IMR-90 (cell line): ENCODE measurements around the gene CDH13. TPM values are rescaled to one million over a fixed set of nuclear protein-coding genes. Genes with fewer than 3 reads are reported as not detected.

ENCODE experiments used
- ATAC-seq: fragments of 200-7000 bp; cut with Tn5 transposase; 2 replicates; pipeline ENCODE4 v1.9.1; 2020; ENCODE audit warnings: low read depth, mild to moderate bottlenecking, moderate library complexity
- BruUV-seq: library from RNA; stranded (reverse); fragments of 400-500 nt; replicated peaks from 2 replicates; lab custom pipeline; 2021; lab: Mats Ljungman, UMichigan
- CTCF ChIA-PET: fragments of 300-600 bp; formaldehyde crosslinking; extraction: SDS; loops from one replicate; lab custom pipeline; 2021; ENCODE audit warnings: antibody characterized with exemption; lab: Yijun Ruan, JAX
- POLR2A ChIA-PET: fragments of 300-600 bp; sonication (Branson Sonifier 250); formaldehyde crosslinking; loops from one replicate; lab custom pipeline; 2022; ENCODE audit warnings: antibody characterized with exemption; ENCODE audit not compliant: unreplicated experiment; lab: Charles Lee
- DNase-seq: peaks from one replicate; pipeline ENCODE4 v3.0.0; 2013
- H2AFZ ChIP-seq: replicated peaks from 2 replicates; pipeline ENCODE3; 2013; ENCODE audit warnings: low read length, mild to moderate bottlenecking; ENCODE audit not compliant: poor library complexity
- H2AK5ac ChIP-seq: 2 replicates; pipeline ENCODE4 v1.6.1; 2013; ENCODE audit warnings: low read depth, low read length, inconsistent platforms
- H2AK9ac ChIP-seq: replicated peaks from 2 replicates; pipeline ENCODE3; 2013; ENCODE audit warnings: mild to moderate bottlenecking, low read depth, low read length, moderate library complexity; ENCODE audit not compliant: poor library complexity
- H2BK120ac ChIP-seq: 2 replicates; pipeline ENCODE4 v1.6.1; 2013; ENCODE audit warnings: low read depth, low read length, inconsistent platforms
- H2BK15ac ChIP-seq: 3 replicates; pipeline ENCODE4 v1.6.1; 2013; ENCODE audit warnings: low read depth, low read length, inconsistent platforms
- H2BK20ac ChIP-seq: 2 replicates; pipeline ENCODE4 v1.6.1; 2013; ENCODE audit warnings: low read depth, mild to moderate bottlenecking, inconsistent platforms, low read length, moderate library complexity
- H2BK5ac ChIP-seq: 2 replicates; pipeline ENCODE4 v1.6.1; 2013; ENCODE audit warnings: mild to moderate bottlenecking, low read depth, low read length, inconsistent platforms; ENCODE audit not compliant: poor library complexity, severe bottlenecking
- H3K14ac ChIP-seq: replicated peaks from 2 replicates; pipeline ENCODE4 v1.6.1; 2013; ENCODE audit warnings: low read depth, low read length, inconsistent platforms
- H3K18ac ChIP-seq: 2 replicates; pipeline ENCODE4 v1.6.1; 2013; ENCODE audit warnings: low read depth, low read length, control low read depth
- H3K23ac ChIP-seq: 2 replicates; pipeline ENCODE4 v1.6.1; 2013; ENCODE audit warnings: low read depth, low read length, inconsistent platforms
- H3K27ac ChIP-seq: 2 replicates; pipeline ENCODE4 v1.5.1; 2013; ENCODE audit warnings: mild to moderate bottlenecking, control low read depth, low read length; ENCODE audit not compliant: insufficient read depth
- H3K27me3 ChIP-seq: 2 replicates; pipeline ENCODE4 v1.6.1; 2013; ENCODE audit warnings: low read length; ENCODE audit not compliant: control insufficient read depth, insufficient read depth
- H3K36me3 ChIP-seq: 2 replicates; pipeline ENCODE4 v1.6.1; 2013; ENCODE audit warnings: low read length, mixed read lengths; ENCODE audit not compliant: control insufficient read depth, insufficient read depth
- H3K4ac ChIP-seq: 2 replicates; pipeline ENCODE4 v1.6.1; 2013; ENCODE audit warnings: low read depth, low read length, inconsistent platforms
- H3K4me1 ChIP-seq: 2 replicates; pipeline ENCODE4 v1.6.1; 2013; ENCODE audit warnings: low read length, mixed read lengths; ENCODE audit not compliant: control insufficient read depth, insufficient read depth
- H3K4me2 ChIP-seq: 2 replicates; pipeline ENCODE4 v1.6.1; 2013; ENCODE audit warnings: low read depth, mild to moderate bottlenecking, control low read depth, low read length, moderate library complexity
- H3K4me3 ChIP-seq: 2 replicates; pipeline ENCODE4 v1.5.1; 2013; ENCODE audit warnings: low read depth, mild to moderate bottlenecking, control low read depth, low read length, moderate library complexity; ENCODE audit not compliant: insufficient read depth
- H3K56ac ChIP-seq: 2 replicates; pipeline ENCODE4 v1.6.1; 2013; ENCODE audit warnings: low read length, inconsistent platforms; ENCODE audit not compliant: insufficient read depth; ENCODE audit errors: extremely low read depth
- H3K79me1 ChIP-seq, 2 experiments: 2 replicates each; pipeline ENCODE4 v1.6.1; 2013; ENCODE audit warnings: low read length in 2 of 2, inconsistent platforms in 1 of 2, low read depth in 1 of 2
- H3K9ac ChIP-seq: 2 replicates; pipeline ENCODE4 v1.6.1; 2013; ENCODE audit warnings: low read depth, low read length, control low read depth
- H3K9me1 ChIP-seq: 2 replicates; pipeline ENCODE4 v1.6.1; 2013; ENCODE audit warnings: low read length, inconsistent platforms; ENCODE audit not compliant: insufficient read depth
- H3K9me3 ChIP-seq: 2 replicates; pipeline ENCODE4 v1.6.1; 2013; ENCODE audit warnings: low read length; ENCODE audit not compliant: control insufficient read depth, insufficient read depth
- H4K20me1 ChIP-seq: 2 replicates; pipeline ENCODE4 v1.6.1; 2013; ENCODE audit warnings: low read length, inconsistent platforms; ENCODE audit not compliant: insufficient read depth
- H4K5ac ChIP-seq: 2 replicates; pipeline ENCODE4 v1.6.1; 2013; ENCODE audit warnings: mild to moderate bottlenecking, low read depth, low read length, control low read depth
- H4K8ac ChIP-seq, 2 experiments: 2 replicates each; pipeline ENCODE4 v1.6.1; 2013; ENCODE audit warnings: low read depth in 2 of 2, low read length in 2 of 2, control low read depth in 1 of 2, inconsistent platforms in 1 of 2
- H4K91ac ChIP-seq: 2 replicates; pipeline ENCODE4 v1.6.1; 2013; ENCODE audit warnings: low read depth, low read length, inconsistent platforms; ENCODE audit not compliant: insufficient read depth
- BHLHE40 ChIP-seq: fragments of 150-350 bp; IDR thresholded peaks from 2 replicates; pipeline ENCODE4 v1.6.1; 2016; ENCODE audit warnings: mild to moderate bottlenecking, low read depth, low read length
- CTCF ChIP-seq: conservative IDR thresholded peaks from 2 replicates; pipeline ENCODE4 v1.5.1; 2012; ENCODE audit warnings: mild to moderate bottlenecking, low read depth, low read length, improper control_type of control experiment
- MAZ ChIP-seq: IDR thresholded peaks from 2 replicates; pipeline ENCODE4 v1.6.1; 2012; ENCODE audit warnings: low read depth, mild to moderate bottlenecking, low read length, improper control_type of control experiment, moderate library complexity, borderline replicate concordance
- RCOR1 ChIP-seq: IDR thresholded peaks from 2 replicates; pipeline ENCODE4 v1.6.1; 2012; ENCODE audit warnings: mild to moderate bottlenecking, low read length, improper control_type of control experiment; ENCODE audit not compliant: insufficient replicate concordance
- RFX5 ChIP-seq: IDR thresholded peaks from 2 replicates; pipeline ENCODE4 v1.8.0; 2012; ENCODE audit warnings: low read depth, mild to moderate bottlenecking, low read length, moderate library complexity
- WGBS, 2 experiments: methylation state at CpG; one replicate each; pipeline versions ENCODE4 v1.1.5 to v1.1.7; 2013; ENCODE audit warnings: missing lambda C conversion rate in 2 of 2; ENCODE audit not compliant: insufficient read length in 1 of 2; ENCODE audit errors: extremely low coverage in 2 of 2; 5-methylcytosine and 5-hydroxymethylcytosine counted together
- dilution Hi-C: fragments of 300-500 bp; cut with HindIII; formaldehyde crosslinking; loops from one replicate; pipeline ENCODE4 v1.14.3; 2018; ENCODE audit warnings: low sequenced_read_pairs; ENCODE audit not compliant: unreplicated experiment
- in situ Hi-C: fragments of 300-500 bp; cut with MboI; formaldehyde crosslinking; loops from 3 replicates; pipeline ENCODE4 v1.14.3; 2019; ENCODE audit warnings: low sequenced_read_pairs, inconsistent platforms, mixed read lengths
- intact Hi-C: fragments of 100-400 bp; cut with micrococcal nuclease; formaldehyde crosslinking; loops from 2 replicates; pipeline ENCODE4 v1.10.0; 2022
- polyA plus RNA-seq, 3 experiments: library from polyadenylated mRNA; depleted of rRNA; stranded (reverse); fragments of >200 nt; gene quantifications; 2 replicates each; pipeline ENCODE4 v1.2.3, GENCODE V29; 2012; ENCODE audit warnings: low replicate concordance in 1 of 3
- total RNA-seq: library from RNA; depleted of rRNA; stranded (reverse); fragments of >200 nt; gene quantifications from 2 replicates; pipeline ENCODE4 v1.2.3, GENCODE V29; 2012

The CDH13 gene
- total and polyA plus RNA-seq, 2 of the 4 experiments (the other 2 are of a cell fraction): 61.6 to 74.7 TPM

- no peak for TF ChIP-seq RFX5
- no peak for TF ChIP-seq MAZ
- no peak for TF ChIP-seq BHLHE40
- no peak for TF ChIP-seq RCOR1
- TF ChIP-seq CTCF: no peak
- Histone ChIP-seq H3K4me1 (no peaks in the 10 kb centered on the region), H3K27ac (no peak overlapping the region), H3K36me3 (no peaks in the 10 kb centered on the region), H3K9me1 (peaks cover 4% of the 10 kb centered on the region; the same call in 1 of the 2 replicates), H4K91ac (no peak overlapping the region), H3K27me3 (no peaks in the 10 kb centered on the region), H3K4me3 (no peak overlapping the region), H2AFZ (no peak overlapping the region), H2BK5ac (no peak overlapping the region), H3K4me2 (no peak overlapping the region), H3K23ac (no peak overlapping the region), H2BK15ac (no peak overlapping the region), H4K5ac (no peak overlapping the region), H3K18ac (no peak overlapping the region), H3K9ac (no peak overlapping the region), H2AK9ac (no peak overlapping the region), H4K20me1 (no peaks in the 10 kb centered on the region), H3K4ac (no peak overlapping the region), H4K8ac (no peak overlapping the region), H2BK120ac (no peak overlapping the region), H3K9me3 (no peaks in the 10 kb centered on the region; the same call in 1 of the 2 replicates), H2AK5ac (no peak overlapping the region), H3K79me1 (no peaks in the 10 kb centered on the region), H3K14ac (no peak overlapping the region), H2BK20ac (no peak overlapping the region), H3K56ac (no peak overlapping the region)
- ATAC-seq: no peak
- CTCF ChIA-PET: no interaction called here
- intact Hi-C loops: no loop called here
- POLR2A ChIA-PET: no interaction called here
- no CpG with 5 or more reads among the region's 4 CpGs for WGBS, 2 experiments
- DNase-seq: no peak
- dilution Hi-C loops: no loop called here
- in situ Hi-C loops: no loop called here
- no TSS peak for BruUV-seq
These were observed 1079.6 kb downstream of the CDH13 start for GRCh38 chr16:83706394-83706793.
